Superior temporal gyrus (tissue), 1 donor: Measurements from ENCODE around the gene BOD1L2.
A peak's percentile ranks its signal among the peaks of the same experiment; 100 is the strongest.

ENCODE experiments used
- DNase-seq: peaks from one replicate; pipeline ENCODE4 v3.0.0-alpha.2; 2016; ENCODE audit errors: extremely low spot score

BOD1L2 gene

GRCh38 chr18:57146956-57147636, at the start of gene BOD1L2:
Gene BOD1L2 (plus strand): TSS chr18:57147087. CDS start chr18:57147313, 226 bp downstream.
- no peak for DNase-seq

GRCh38 chr18:57107140-57107832, 39.6 kb upstream of the BOD1L2 start:
- peak; percentile 21 for DNase-seq

- DNase-seq = no peak
Observed at GRCh38 chr18:57110290-57110689, 36.6 kb upstream of the BOD1L2 start.

GRCh38 chr18:57113799-57114420, 33.0 kb upstream of the BOD1L2 start:
- DNase-seq = peak; percentile 24

GRCh38 chr18:57116598-57117132, 30.2 kb upstream of the BOD1L2 start:
- no peak for DNase-seq

- DNase-seq = no peak
Observed at GRCh38 chr18:57121542-57122112, 25.3 kb upstream of the BOD1L2 start.

GRCh38 chr18:57122936-57123510, 23.9 kb upstream of the BOD1L2 start:
- DNase-seq = no peak

- DNase-seq = no peak
Observed at GRCh38 chr18:57125627-57126026, 21.3 kb upstream of the BOD1L2 start.

GRCh38 chr18:57128220-57128932, 18.5 kb upstream of the BOD1L2 start:
- no peak for DNase-seq

- no peak for DNase-seq
Observed at GRCh38 chr18:57131101-57131500, 15.8 kb upstream of the BOD1L2 start.

GRCh38 chr18:57131782-57132181, 15.1 kb upstream of the BOD1L2 start:
- no peak for DNase-seq

GRCh38 chr18:57134618-57135135, 12.2 kb upstream of the BOD1L2 start:
- no peak for DNase-seq

GRCh38 chr18:57135699-57136098, 11.2 kb upstream of the BOD1L2 start:
- DNase-seq = no peak

GRCh38 chr18:57137847-57138246, 9.0 kb upstream of the BOD1L2 start:
- DNase-seq = no peak

- DNase-seq = no peak
Observed at GRCh38 chr18:57141208-57142129, 5.4 kb upstream of the BOD1L2 start.

GRCh38 chr18:57142324-57142723, 4.6 kb upstream of the BOD1L2 start:
- DNase-seq = no peak

- no peak for DNase-seq
Observed at GRCh38 chr18:57143265-57143664, 3.6 kb upstream of the BOD1L2 start.

- no peak for DNase-seq
Observed at GRCh38 chr18:57148263-57148662, 1.4 kb downstream of the BOD1L2 start.

GRCh38 chr18:57149051-57149450, 2.2 kb downstream of the BOD1L2 start:
- DNase-seq = no peak

GRCh38 chr18:57149531-57149930, 2.6 kb downstream of the BOD1L2 start:
- DNase-seq = no peak
